IPS DF 4.7 (cell line): ENCODE results near the gene CENPX.

ENCODE experiments used
- DNase-seq: peaks from one replicate; pipeline ENCODE4 v3.0.0-alpha.2; 2013; ENCODE audit warnings: low spot score; ENCODE audit errors: extremely low read depth

CENPX gene

GRCh38 chr17:82055023-82055964, 32.6 kb upstream of the CENPX start:
- no peak for DNase-seq

- DNase-seq, result no peak
Measured at GRCh38 chr17:82054351-82055022, 31.8 kb upstream of the CENPX start.

- no peak for DNase-seq
Measured at GRCh38 chr17:82053556-82054263, 31.0 kb upstream of the CENPX start.

- no peak for DNase-seq
Measured at GRCh38 chr17:82053130-82053529, 30.5 kb upstream of the CENPX start.

- DNase-seq, result no peak
Measured at GRCh38 chr17:82052638-82053059, 30.0 kb upstream of the CENPX start.

GRCh38 chr17:82051776-82052637, 29.3 kb upstream of the CENPX start, which contains the start of the genes GPS1 and RFNG:
Gene GPS1, plus strand, starts transcription at chr17:82051898. Its CDS starts 34 bp downstream, at chr17:82051932.
Gene RFNG, minus strand, starts transcription at chr17:82051811. Its CDS starts 45 bp downstream, at chr17:82051766.
- DNase-seq, result no peak

- no peak for DNase-seq
Measured at GRCh38 chr17:82050761-82051641, 28.3 kb upstream of the CENPX start.

GRCh38 chr17:82050152-82050760, 27.6 kb upstream of the CENPX start:
- DNase-seq, result no peak

GRCh38 chr17:82049521-82049971, 26.9 kb upstream of the CENPX start:
- no peak for DNase-seq

GRCh38 chr17:82049106-82049505, 26.4 kb upstream of the CENPX start:
- DNase-seq, result no peak

- DNase-seq, result no peak
Measured at GRCh38 chr17:82048571-82048971, 25.9 kb upstream of the CENPX start.

- DNase-seq, result no peak
Measured at GRCh38 chr17:82047914-82048570, 25.4 kb upstream of the CENPX start.

GRCh38 chr17:82047379-82047778, 24.7 kb upstream of the CENPX start:
- DNase-seq, result no peak

- DNase-seq, result no peak
Measured at GRCh38 chr17:82046903-82047302, 24.2 kb upstream of the CENPX start.

GRCh38 chr17:82045936-82046484, 23.3 kb upstream of the CENPX start:
- no peak for DNase-seq

- no peak for DNase-seq
Measured at GRCh38 chr17:82043507-82043906, 20.8 kb upstream of the CENPX start.

- DNase-seq, result no peak
Measured at GRCh38 chr17:82042649-82043048, 20.0 kb upstream of the CENPX start.

- DNase-seq, result no peak
Measured at GRCh38 chr17:82041144-82041814, 18.6 kb upstream of the CENPX start.
